Astrocyte (in vitro differentiated cells and primary cell): ENCODE measurements around the gene CDH13.

Experiments used
- CTCF ChIP-seq: IDR thresholded peaks from 2 replicates; pipeline ENCODE4 v1.5.1; 2011; ENCODE audit warnings: low read depth, mild to moderate bottlenecking, inconsistent platforms, low read length, moderate library complexity; ENCODE audit not compliant: insufficient read depth
- EZH2 ChIP-seq: IDR thresholded peaks from 2 replicates; pipeline ENCODE4 v1.6.1; 2012; ENCODE audit warnings: mild to moderate bottlenecking, low read length, inconsistent platforms; ENCODE audit not compliant: insufficient read depth

GRCh38 chr16:83833921-83834320 is 1207.2 kb downstream of the CDH13 start:
- no peak for TF ChIP-seq CTCF
- TF ChIP-seq EZH2, result no peak
